H54 (cell line): ENCODE measurements around the gene FAM72A.
"Not testable (repeated sequence)": the region's sequence is repeated elsewhere in the genome, so short reads cannot be mapped to it uniquely, and the experiment has no call there.

Experiments
- DNase-seq: peaks from one replicate; pipeline ENCODE4 v3.0.0; 2011; ENCODE audit warnings: low spot score, mixed read lengths; ENCODE audit not compliant: insufficient read length
- FAIRE-seq: peaks from 3 replicates; lab custom pipeline; 2011; peaks lifted over from hg19 to GRCh38; lab: Jason Lieb, UNC

FAM72A gene

GRCh38 chr1:206202789-206203363, at the start of gene FAM72A:
FAM72A (minus strand) TSS chr1:206202839; CDS start chr1:206202025, 814 bp downstream.
- peak; percentile 30 for DNase-seq
- FAIRE-seq, result not testable (repeated sequence)

GRCh38 chr1:206250953-206251681, 48.5 kb upstream of the FAM72A start:
- FAIRE-seq, DNase-seq: not testable (repeated sequence)

- FAIRE-seq, DNase-seq: not testable (repeated sequence)
These were observed 43.7 kb upstream of the FAM72A start for GRCh38 chr1:206246129-206246886.

GRCh38 chr1:206245479-206245878, 42.8 kb upstream of the FAM72A start:
- DNase-seq, FAIRE-seq: not testable (repeated sequence)

GRCh38 chr1:206243335-206243734, 40.7 kb upstream of the FAM72A start:
- FAIRE-seq, DNase-seq: not testable (repeated sequence)

- peak; percentile 61 for FAIRE-seq
- not testable (repeated sequence) for DNase-seq
These were observed 37.6 kb upstream of the FAM72A start for GRCh38 chr1:206240288-206240687.

- FAIRE-seq, DNase-seq: not testable (repeated sequence)
These were observed 32.6 kb upstream of the FAM72A start for GRCh38 chr1:206235190-206235589.

- not testable (repeated sequence) for DNase-seq, FAIRE-seq
These were observed 31.7 kb upstream of the FAM72A start for GRCh38 chr1:206234189-206234916.

GRCh38 chr1:206232970-206233645, 30.5 kb upstream of the FAM72A start:
- DNase-seq, FAIRE-seq: not testable (repeated sequence)

- not testable (repeated sequence) for FAIRE-seq, DNase-seq
These were observed 29.4 kb upstream of the FAM72A start for GRCh38 chr1:206231989-206232388.

GRCh38 chr1:206229286-206229685, 26.6 kb upstream of the FAM72A start:
- DNase-seq, FAIRE-seq: not testable (repeated sequence)

- FAIRE-seq, result peak; percentile 33
- DNase-seq, result not testable (repeated sequence)
These were observed 24.2 kb upstream of the FAM72A start for GRCh38 chr1:206226886-206227285.

GRCh38 chr1:206225386-206225785, 22.7 kb upstream of the FAM72A start:
- DNase-seq, FAIRE-seq: not testable (repeated sequence)

GRCh38 chr1:206224190-206224776, 21.6 kb upstream of the FAM72A start:
- not testable (repeated sequence) for DNase-seq
- peak; percentile 30 for FAIRE-seq

- not testable (repeated sequence) for DNase-seq
- peak; percentile 20 for FAIRE-seq
These were observed 18.9 kb upstream of the FAM72A start for GRCh38 chr1:206221585-206221984.

GRCh38 chr1:206220332-206221000, 17.8 kb upstream of the FAM72A start:
- not testable (repeated sequence) for DNase-seq, FAIRE-seq

- not testable (repeated sequence) for DNase-seq
- FAIRE-seq, result peak; percentile 45
These were observed 17.1 kb upstream of the FAM72A start for GRCh38 chr1:206219514-206220331.
